Gastroesophageal sphincter (tissue), 4 donors: Measurements from ENCODE around the gene TNS3. TPM values are rescaled to one million over a fixed set of nuclear protein-coding genes. Genes with fewer than 3 reads are reported as not detected.

ENCODE experiments used
- ATAC-seq: fragments of 150-250 bp; one replicate; pipeline ENCODE4 v1.9.1; 2016; ENCODE audit warnings: mild to moderate bottlenecking, moderate library complexity
- H3K27ac ChIP-seq, 4 donors: fragments of 200-600 bp; sonication (generic) in 3 of 4; 1 replicate in 3 of 4; 2 replicates in 1 of 4; pipeline ENCODE4 v1.5.1; 2016 to 2019
- H3K27me3 ChIP-seq: fragments of 200-600 bp; sonication (generic); one replicate; pipeline ENCODE4 v1.5.1; 2019
- H3K36me3 ChIP-seq, 2 donors: fragments of 200-600 bp; sonication (generic); one replicate each; pipeline ENCODE4 v1.5.1; 2019; ENCODE audit warnings: control low read depth in 1 of 2
- H3K4me1 ChIP-seq, 3 donors: fragments of 200-600 bp; sonication (generic); 1 replicate in 2 of 3; 2 replicates in 1 of 3; pipeline ENCODE4 v1.5.1; 2016 to 2019; ENCODE audit warnings: control low read depth in 2 of 3
- H3K4me3 ChIP-seq, 2 donors: fragments of 200-600 bp; sonication (generic); one replicate each; pipeline ENCODE4 v1.5.1; 2019; ENCODE audit warnings: mild to moderate bottlenecking in 1 of 2, moderate library complexity in 1 of 2
- H3K9me3 ChIP-seq, 3 donors: fragments of 200-600 bp; sonication (generic); one replicate each; pipeline ENCODE4 v1.5.1; 2017 to 2019; ENCODE audit warnings: control low read depth in 2 of 3
- EP300 ChIP-seq: sonication (generic); formaldehyde crosslinking; IDR thresholded peaks from one replicate; pipeline ENCODE4 v1.6.1; 2017; ENCODE audit warnings: antibody characterized with exemption, mild to moderate bottlenecking
- POLR2A ChIP-seq, 2 donors: fragments of 450-650 bp; IDR thresholded peaks; one replicate each; pipeline ENCODE4 v1.6.1; 2017; ENCODE audit warnings: antibody characterized with exemption in 2 of 2, mild to moderate bottlenecking in 2 of 2, moderate library complexity in 1 of 2
- POLR2AphosphoS5 ChIP-seq: sonication (generic); formaldehyde crosslinking; IDR thresholded peaks from one replicate; pipeline ENCODE4 v1.6.1; 2017; ENCODE audit warnings: antibody characterized with exemption
- WGBS, 2 donors: methylation state at CpG; one replicate each; pipeline ENCODE4 v1.1.5; 2018; ENCODE audit warnings: low coverage in 1 of 2; 5-methylcytosine and 5-hydroxymethylcytosine counted together
- total RNA-seq, 4 donors: library from RNA; depleted of rRNA; stranded (reverse); fragments of >200 nt; gene quantifications; one replicate each; pipeline ENCODE4 v1.1.0, GENCODE V29; 2016
- TF ChIP-seq, protein P1 (sequence below), 4 experiments: fragments of 200-600 bp in 2 of 4; fragments of 450-650 bp in 2 of 4; sonication (generic) in 1 of 4; IDR thresholded peaks; one replicate each; pipeline ENCODE4 v1.5.1; 2017 to 2019; ENCODE audit warnings: antibody characterized with exemption in 4 of 4, mild to moderate bottlenecking in 2 of 4, moderate library complexity in 2 of 4

Gene TNS3
- total RNA-seq, 4 donors from 2014 or later: 35.0 to 61.3 (median 45.1) TPM

DNA sequence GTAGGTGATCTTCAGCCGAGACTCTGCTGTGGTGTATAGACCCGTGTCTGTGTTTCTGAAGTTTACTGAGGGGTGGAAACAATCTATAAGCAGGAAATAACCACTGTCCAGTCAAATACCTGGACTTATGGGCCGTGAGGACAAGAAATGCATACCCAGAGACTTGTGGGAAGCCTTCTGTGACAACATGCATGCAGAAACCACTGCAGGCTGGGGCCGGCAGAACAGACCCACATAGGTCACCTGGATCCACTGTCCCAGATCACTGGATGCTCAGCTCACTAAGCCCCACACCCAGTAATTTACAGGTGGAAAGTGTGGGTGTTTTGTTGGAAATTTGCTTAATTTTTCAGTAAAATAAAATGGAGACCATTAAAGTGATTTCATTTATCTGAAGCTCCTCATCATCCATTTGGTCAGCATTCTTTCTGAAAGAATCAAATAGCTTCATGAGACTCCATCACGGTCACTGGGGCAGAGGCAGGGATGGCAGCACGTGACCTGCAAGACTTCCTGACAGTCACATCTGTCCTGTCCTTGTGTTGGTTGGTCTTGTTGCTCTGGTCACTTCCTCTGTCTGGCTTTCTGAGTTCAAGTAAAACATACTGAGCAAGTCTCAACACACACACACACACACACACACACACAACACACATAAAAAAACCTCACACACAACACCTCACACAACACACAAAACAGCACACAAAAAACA, 108.3 kb downstream of the TNS3 start:
- no peak for ATAC-seq
- TF ChIP-seq POLR2A (IDR thresholded peaks at IDR 0.05) (no peak), EP300 (no peak), POLR2AphosphoS5 (no peak)
- TF ChIP-seq, protein P1, sequence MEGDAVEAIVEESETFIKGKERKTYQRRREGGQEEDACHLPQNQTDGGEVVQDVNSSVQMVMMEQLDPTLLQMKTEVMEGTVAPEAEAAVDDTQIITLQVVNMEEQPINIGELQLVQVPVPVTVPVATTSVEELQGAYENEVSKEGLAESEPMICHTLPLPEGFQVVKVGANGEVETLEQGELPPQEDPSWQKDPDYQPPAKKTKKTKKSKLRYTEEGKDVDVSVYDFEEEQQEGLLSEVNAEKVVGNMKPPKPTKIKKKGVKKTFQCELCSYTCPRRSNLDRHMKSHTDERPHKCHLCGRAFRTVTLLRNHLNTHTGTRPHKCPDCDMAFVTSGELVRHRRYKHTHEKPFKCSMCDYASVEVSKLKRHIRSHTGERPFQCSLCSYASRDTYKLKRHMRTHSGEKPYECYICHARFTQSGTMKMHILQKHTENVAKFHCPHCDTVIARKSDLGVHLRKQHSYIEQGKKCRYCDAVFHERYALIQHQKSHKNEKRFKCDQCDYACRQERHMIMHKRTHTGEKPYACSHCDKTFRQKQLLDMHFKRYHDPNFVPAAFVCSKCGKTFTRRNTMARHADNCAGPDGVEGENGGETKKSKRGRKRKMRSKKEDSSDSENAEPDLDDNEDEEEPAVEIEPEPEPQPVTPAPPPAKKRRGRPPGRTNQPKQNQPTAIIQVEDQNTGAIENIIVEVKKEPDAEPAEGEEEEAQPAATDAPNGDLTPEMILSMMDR (IDR thresholded peaks at IDR 0.05): no peak
- Histone ChIP-seq H3K36me3 (no peaks in the 10 kb centered on the region), H3K4me1 (peaks cover 0 to 39% (median 12%) of the 10 kb centered on the region in 3 donors), H3K4me3 (no peak overlapping the region), H3K27ac (peak overlapping the region in 1 of 4 donors; percentile 50), H3K27me3 (no peaks in the 10 kb centered on the region), H3K9me3 (no peaks in the 10 kb centered on the region)
- WGBS, 2 donors: 78 to 100% methylated on average over 2 to 6 of the region's 6 CpGs

DNA sequence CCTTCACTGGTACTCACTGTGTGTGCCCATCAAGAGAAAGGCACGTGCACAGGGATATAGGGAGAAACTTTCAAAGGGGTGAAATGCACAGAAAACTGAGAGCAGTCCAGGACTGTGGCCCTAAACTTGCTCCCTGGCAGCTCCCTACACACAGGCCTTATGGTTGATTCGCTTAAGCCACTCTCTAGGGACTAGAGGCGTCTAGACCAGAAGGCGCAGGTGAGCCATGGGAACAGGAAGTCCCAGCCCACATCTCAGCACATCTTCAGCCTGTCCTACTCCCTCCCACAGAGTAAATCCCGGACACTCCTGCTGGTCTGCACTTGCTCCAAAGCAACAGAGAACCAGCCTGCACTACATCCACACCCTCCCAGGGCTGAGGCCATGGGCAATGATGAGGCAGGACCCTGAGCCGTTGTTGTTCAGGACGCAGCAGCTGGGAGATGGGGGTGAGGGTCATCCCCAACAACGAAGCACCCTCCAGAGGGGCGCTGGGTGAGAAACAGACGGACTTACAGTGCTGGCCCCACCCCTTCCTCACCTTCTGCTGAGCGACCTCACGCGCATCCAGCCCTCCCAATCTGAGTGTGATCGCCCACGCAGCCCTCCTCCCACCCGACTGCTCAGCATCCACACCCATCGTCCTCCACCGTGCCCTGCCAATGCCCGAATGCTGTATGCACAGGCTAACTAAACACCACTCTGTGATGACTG, 109.3 kb downstream of the TNS3 start:
- no peak for TF ChIP-seq POLR2A (IDR thresholded peaks at IDR 0.05)
- no peak for TF ChIP-seq EP300
- TF ChIP-seq, protein P1 (IDR thresholded peaks at IDR 0.05): no peak
- TF ChIP-seq POLR2AphosphoS5: no peak
- Histone ChIP-seq H3K27ac (no peak overlapping the region), H3K4me1 (peaks cover 0 to 32% (median 8%) of the 10 kb centered on the region in 3 donors), H3K27me3 (no peaks in the 10 kb centered on the region), H3K36me3 (no peaks in the 10 kb centered on the region), H3K9me3 (no peaks in the 10 kb centered on the region), H3K4me3 (no peak overlapping the region)
- 89 to 92% methylated on average over 6 to 9 of the region's 19 CpGs for WGBS, 2 donors
- ATAC-seq: no peak

DNA sequence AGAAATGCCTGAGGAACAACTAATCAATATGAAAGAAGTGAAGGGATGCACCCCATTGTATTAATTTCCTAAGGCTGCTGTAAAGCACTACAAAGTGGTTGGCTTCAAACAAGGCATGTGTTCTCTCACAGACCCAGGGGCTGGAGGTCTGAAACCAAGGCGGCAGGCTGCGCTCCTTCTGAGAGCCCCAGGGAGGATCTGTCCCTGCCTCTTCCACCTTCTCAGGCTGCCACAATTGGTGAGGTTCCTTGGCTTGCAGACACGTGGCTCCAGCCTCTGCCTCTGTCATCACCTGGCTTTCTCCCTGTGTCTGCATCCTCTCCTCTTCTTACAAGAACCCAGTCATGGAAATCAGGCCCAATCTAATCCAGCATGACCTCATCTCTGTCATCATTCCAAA, 110.1 kb downstream of the TNS3 start:
- no peak for ATAC-seq
- TF ChIP-seq POLR2A (IDR thresholded peaks at IDR 0.05): no peak
- TF ChIP-seq, protein P1 (IDR thresholded peaks at IDR 0.05): no peak
- no peak for TF ChIP-seq POLR2AphosphoS5
- H3K4me3 ChIP-seq: no peak overlapping the region
- H3K27me3 ChIP-seq: no peaks in the 10 kb centered on the region
- H3K36me3 ChIP-seq: no peaks in the 10 kb centered on the region
- H3K27ac ChIP-seq: no peak overlapping the region
- 90 to 100% methylated on average over 2 of the region's 3 CpGs for WGBS, 2 donors
- H3K9me3 ChIP-seq: no peaks in the 10 kb centered on the region
- peaks cover 0 to 24% (median 8%) of the 10 kb centered on the region in 3 donors for H3K4me1 ChIP-seq

DNA sequence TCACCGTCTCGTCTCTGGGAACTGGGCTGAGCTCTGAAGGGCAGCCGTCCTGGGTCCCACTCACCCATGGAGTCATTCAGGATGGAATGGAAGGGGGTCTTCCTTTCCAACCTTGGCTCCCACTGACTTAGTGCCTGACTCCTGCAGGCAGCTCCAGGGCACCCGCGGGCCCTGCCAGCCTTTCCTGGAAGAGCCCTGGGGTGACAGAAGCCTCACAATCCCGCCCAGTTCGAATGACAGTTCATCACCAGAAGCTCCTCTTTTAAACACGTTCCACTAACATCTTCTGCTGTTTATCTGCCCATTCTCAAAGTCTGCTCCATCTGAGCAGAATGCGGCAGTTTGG, 110.6 kb downstream of the TNS3 start:
- TF ChIP-seq POLR2A (IDR thresholded peaks at IDR 0.05) (no peak), EP300 (no peak), POLR2AphosphoS5 (no peak)
- TF ChIP-seq, protein P1 (IDR thresholded peaks at IDR 0.05): no peak
- Histone ChIP-seq H3K27ac (no peak overlapping the region), H3K4me1 (peaks cover 0 to 19% (median 8%) of the 10 kb centered on the region in 3 donors), H3K27me3 (no peaks in the 10 kb centered on the region), H3K9me3 (no peaks in the 10 kb centered on the region), H3K4me3 (no peak overlapping the region), H3K36me3 (no peaks in the 10 kb centered on the region)
- 96% methylated on average over 4 of the region's 9 CpGs; no CpG with 5 or more reads in 1 of the 2 donors for WGBS, 2 donors
- ATAC-seq: no peak
